ENCODE results near the gene ATM.

DNA sequence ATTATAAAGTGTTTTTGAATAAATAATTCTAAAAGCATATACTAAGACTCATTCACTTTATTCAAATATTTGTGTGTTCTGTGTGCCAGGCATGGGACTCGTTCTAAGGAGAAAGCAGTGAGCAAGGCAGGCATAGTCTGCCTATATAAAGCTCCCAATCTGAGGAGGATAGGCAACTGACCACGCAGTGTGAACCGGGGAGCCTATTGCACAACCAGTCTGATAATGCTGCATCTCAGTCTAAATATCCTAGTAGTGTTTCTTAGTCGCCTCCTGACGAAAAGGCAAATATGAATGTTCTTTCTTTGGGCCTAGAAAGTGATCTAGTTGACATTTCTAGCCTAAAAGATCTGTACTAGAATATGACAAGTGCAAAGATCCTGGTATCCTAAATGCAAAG is 146.2 kb downstream of the ATM start:
- TF ChIP-seq, protein P1, sequence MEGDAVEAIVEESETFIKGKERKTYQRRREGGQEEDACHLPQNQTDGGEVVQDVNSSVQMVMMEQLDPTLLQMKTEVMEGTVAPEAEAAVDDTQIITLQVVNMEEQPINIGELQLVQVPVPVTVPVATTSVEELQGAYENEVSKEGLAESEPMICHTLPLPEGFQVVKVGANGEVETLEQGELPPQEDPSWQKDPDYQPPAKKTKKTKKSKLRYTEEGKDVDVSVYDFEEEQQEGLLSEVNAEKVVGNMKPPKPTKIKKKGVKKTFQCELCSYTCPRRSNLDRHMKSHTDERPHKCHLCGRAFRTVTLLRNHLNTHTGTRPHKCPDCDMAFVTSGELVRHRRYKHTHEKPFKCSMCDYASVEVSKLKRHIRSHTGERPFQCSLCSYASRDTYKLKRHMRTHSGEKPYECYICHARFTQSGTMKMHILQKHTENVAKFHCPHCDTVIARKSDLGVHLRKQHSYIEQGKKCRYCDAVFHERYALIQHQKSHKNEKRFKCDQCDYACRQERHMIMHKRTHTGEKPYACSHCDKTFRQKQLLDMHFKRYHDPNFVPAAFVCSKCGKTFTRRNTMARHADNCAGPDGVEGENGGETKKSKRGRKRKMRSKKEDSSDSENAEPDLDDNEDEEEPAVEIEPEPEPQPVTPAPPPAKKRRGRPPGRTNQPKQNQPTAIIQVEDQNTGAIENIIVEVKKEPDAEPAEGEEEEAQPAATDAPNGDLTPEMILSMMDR (IDR thresholded peaks at IDR 0.05; ENCODE audit: borderline replicate concordance, extremely low read depth, low read length, poor library complexity, severe bottlenecking) = no peak
- no peak for TF ChIP-seq EZH2 (IDR thresholded peaks at IDR 0.05; ENCODE audit: borderline replicate concordance, low read depth, low read length, severe bottlenecking)

Data from DND-41 (cell line).